ENCODE data around the gene PREX1.

PREX1 gene

DNA sequence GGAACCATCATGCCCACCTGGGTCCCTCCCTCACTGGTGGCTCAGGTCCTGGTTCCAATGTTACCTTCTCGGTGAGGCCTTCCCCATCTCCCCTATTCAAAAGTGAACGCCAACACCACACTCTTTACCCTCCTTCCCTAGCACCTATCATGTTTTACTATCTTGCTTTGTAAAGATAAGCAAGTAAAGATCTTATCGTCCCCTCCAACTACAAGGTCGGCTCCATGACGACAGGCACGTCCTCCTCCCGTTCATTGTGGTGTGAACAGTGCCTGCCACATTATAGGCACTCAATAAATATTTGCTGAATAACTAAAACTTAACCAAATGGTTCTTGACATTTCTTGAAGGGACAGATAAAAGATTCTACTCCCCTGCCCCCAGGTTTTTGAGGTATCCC, 147.1 kb downstream of the PREX1 start:
- no peak overlapping the region for H3K4me3 ChIP-seq (replicated peaks; ENCODE audit: insufficient read depth, low read length)
- no peak for DNase-seq (ENCODE audit: low read depth in 1 of 2, low spot score in 1 of 2)
- H3K27ac ChIP-seq (replicated peaks) = no peak overlapping the region
- TF ChIP-seq, protein P1, sequence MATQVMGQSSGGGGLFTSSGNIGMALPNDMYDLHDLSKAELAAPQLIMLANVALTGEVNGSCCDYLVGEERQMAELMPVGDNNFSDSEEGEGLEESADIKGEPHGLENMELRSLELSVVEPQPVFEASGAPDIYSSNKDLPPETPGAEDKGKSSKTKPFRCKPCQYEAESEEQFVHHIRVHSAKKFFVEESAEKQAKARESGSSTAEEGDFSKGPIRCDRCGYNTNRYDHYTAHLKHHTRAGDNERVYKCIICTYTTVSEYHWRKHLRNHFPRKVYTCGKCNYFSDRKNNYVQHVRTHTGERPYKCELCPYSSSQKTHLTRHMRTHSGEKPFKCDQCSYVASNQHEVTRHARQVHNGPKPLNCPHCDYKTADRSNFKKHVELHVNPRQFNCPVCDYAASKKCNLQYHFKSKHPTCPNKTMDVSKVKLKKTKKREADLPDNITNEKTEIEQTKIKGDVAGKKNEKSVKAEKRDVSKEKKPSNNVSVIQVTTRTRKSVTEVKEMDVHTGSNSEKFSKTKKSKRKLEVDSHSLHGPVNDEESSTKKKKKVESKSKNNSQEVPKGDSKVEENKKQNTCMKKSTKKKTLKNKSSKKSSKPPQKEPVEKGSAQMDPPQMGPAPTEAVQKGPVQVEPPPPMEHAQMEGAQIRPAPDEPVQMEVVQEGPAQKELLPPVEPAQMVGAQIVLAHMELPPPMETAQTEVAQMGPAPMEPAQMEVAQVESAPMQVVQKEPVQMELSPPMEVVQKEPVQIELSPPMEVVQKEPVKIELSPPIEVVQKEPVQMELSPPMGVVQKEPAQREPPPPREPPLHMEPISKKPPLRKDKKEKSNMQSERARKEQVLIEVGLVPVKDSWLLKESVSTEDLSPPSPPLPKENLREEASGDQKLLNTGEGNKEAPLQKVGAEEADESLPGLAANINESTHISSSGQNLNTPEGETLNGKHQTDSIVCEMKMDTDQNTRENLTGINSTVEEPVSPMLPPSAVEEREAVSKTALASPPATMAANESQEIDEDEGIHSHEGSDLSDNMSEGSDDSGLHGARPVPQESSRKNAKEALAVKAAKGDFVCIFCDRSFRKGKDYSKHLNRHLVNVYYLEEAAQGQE (IDR thresholded peaks at IDR 0.05; ENCODE audit: insufficient replicate concordance, low read depth) = no peak
- TF ChIP-seq SPI1 (IDR thresholded peaks at IDR 0.05; ENCODE audit: borderline replicate concordance, low read depth) (no peak), POLR2AphosphoS5 (IDR thresholded peaks at IDR 0.05; ENCODE audit: low read depth) (no peak), GABPA (IDR thresholded peaks at IDR 0.05; ENCODE audit: low read depth) (no peak)
- TF ChIP-seq, protein P2, sequence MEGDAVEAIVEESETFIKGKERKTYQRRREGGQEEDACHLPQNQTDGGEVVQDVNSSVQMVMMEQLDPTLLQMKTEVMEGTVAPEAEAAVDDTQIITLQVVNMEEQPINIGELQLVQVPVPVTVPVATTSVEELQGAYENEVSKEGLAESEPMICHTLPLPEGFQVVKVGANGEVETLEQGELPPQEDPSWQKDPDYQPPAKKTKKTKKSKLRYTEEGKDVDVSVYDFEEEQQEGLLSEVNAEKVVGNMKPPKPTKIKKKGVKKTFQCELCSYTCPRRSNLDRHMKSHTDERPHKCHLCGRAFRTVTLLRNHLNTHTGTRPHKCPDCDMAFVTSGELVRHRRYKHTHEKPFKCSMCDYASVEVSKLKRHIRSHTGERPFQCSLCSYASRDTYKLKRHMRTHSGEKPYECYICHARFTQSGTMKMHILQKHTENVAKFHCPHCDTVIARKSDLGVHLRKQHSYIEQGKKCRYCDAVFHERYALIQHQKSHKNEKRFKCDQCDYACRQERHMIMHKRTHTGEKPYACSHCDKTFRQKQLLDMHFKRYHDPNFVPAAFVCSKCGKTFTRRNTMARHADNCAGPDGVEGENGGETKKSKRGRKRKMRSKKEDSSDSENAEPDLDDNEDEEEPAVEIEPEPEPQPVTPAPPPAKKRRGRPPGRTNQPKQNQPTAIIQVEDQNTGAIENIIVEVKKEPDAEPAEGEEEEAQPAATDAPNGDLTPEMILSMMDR (IDR thresholded peaks at IDR 0.05; ENCODE audit: insufficient read depth, low read length) = no peak
- H3K27me3 ChIP-seq (ENCODE audit: insufficient read depth, poor library complexity, severe bottlenecking) = no peaks in the 10 kb centered on the region

DNA sequence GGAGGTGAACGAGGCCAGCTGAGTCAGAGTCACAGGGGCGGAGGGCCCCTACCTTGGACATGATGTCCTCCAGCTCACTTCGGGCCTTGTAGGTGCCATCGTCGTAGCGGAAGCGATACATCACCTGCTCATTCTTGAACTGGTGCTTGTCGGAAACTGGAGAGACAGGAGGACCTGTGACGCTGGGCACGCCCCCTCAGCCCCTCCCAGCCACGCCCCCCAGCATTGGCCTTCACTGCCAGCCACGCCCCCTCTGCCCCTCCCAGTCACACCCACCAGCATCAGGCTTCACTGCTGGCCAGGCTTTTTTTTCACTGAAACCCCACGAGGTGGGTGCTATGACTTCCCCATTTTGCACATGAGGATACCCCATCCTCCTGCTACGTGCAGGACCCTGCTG, 148.2 kb downstream of the PREX1 start:
- H3K27me3 ChIP-seq (ENCODE audit: insufficient read depth, poor library complexity, severe bottlenecking) = no peaks in the 10 kb centered on the region
- peak; percentile 71; the same call in 1 of the 2 replicates for TF ChIP-seq SPI1 (IDR thresholded peaks at IDR 0.05; ENCODE audit: borderline replicate concordance, low read depth)
- TF ChIP-seq, protein P1 (IDR thresholded peaks at IDR 0.05; ENCODE audit: insufficient replicate concordance, low read depth) = no peak
- no peak overlapping the region for H3K27ac ChIP-seq (replicated peaks)
- no peak overlapping the region for H3K4me3 ChIP-seq (replicated peaks; ENCODE audit: insufficient read depth, low read length)
- no peak for DNase-seq (ENCODE audit: low read depth in 1 of 2, low spot score in 1 of 2)

DNA sequence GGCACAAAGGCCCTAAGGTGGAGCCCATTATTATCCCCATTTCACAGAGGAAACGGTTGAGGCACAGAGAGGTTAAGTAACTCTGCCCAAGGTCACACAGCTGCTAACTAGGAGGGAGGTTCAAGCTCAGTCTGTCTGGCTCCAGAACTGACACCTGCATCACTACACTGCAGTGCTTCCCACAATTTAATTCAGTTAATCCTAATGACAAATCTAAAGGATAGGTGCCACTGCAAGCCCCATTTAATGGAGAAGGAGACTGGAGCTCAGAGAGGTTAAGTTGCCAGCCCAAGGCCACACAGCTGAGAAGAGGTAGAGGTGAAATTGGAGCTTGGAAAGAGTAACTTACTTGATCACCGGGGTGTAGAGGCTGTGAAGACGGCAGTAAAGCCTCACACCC, 148.8 kb downstream of the PREX1 start:
- no peak overlapping the region for H3K4me3 ChIP-seq (replicated peaks; ENCODE audit: insufficient read depth, low read length)
- TF ChIP-seq, protein P1 (IDR thresholded peaks at IDR 0.05; ENCODE audit: insufficient replicate concordance, low read depth) = no peak
- TF ChIP-seq SPI1 (IDR thresholded peaks at IDR 0.05; ENCODE audit: borderline replicate concordance, low read depth) (no peak), POLR2AphosphoS5 (IDR thresholded peaks at IDR 0.05; ENCODE audit: low read depth) (no peak), GABPA (IDR thresholded peaks at IDR 0.05; ENCODE audit: low read depth) (no peak)
- TF ChIP-seq, protein P2 (IDR thresholded peaks at IDR 0.05; ENCODE audit: insufficient read depth, low read length) = no peak
- H3K27ac ChIP-seq (replicated peaks) = no peak overlapping the region
- DNase-seq (ENCODE audit: low read depth in 1 of 2, low spot score in 1 of 2) = no peak
- no peaks in the 10 kb centered on the region for H3K27me3 ChIP-seq (ENCODE audit: insufficient read depth, poor library complexity, severe bottlenecking)

DNA sequence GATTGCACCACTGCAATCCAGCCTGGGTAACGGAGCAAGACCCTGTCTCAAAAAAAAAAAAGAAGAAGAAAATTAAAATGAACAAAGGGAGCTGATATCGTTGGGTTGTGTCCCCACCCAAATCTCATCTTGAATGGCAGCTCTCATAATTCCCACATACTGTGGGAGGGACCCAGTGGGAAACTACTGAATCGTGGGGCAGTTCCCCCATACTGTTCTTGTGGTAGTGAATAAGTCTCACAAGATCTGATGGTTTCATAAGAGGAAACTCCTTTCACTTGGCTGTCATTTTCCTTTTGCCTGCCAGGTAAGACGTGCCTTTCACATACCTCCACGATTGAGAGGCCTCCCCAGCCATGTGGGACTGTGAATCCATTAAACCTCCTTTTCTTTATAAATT, 149.4 kb downstream of the PREX1 start:
- no peak overlapping the region for H3K4me3 ChIP-seq (replicated peaks; ENCODE audit: insufficient read depth, low read length)
- TF ChIP-seq, protein P1 (IDR thresholded peaks at IDR 0.05; ENCODE audit: insufficient replicate concordance, low read depth) = no peak
- no peak for TF ChIP-seq SPI1 (IDR thresholded peaks at IDR 0.05; ENCODE audit: borderline replicate concordance, low read depth)
- no peak for TF ChIP-seq POLR2AphosphoS5 (IDR thresholded peaks at IDR 0.05; ENCODE audit: low read depth)
- TF ChIP-seq GABPA (IDR thresholded peaks at IDR 0.05; ENCODE audit: low read depth) = no peak
- TF ChIP-seq, protein P2 (IDR thresholded peaks at IDR 0.05; ENCODE audit: insufficient read depth, low read length) = no peak
- H3K27ac ChIP-seq (replicated peaks) = no peak overlapping the region
- no peaks in the 10 kb centered on the region for H3K27me3 ChIP-seq (ENCODE audit: insufficient read depth, poor library complexity, severe bottlenecking)
- DNase-seq (ENCODE audit: low read depth in 1 of 2, low spot score in 1 of 2) = no peak

Measured in HL-60 (cell line).